Chondrocyte (in vitro differentiated cells): ENCODE measurements around the gene USP13. TPM values are rescaled to one million over a fixed set of nuclear protein-coding genes. Genes with fewer than 3 reads are reported as not detected.
A peak's percentile ranks its signal among the peaks of the same experiment; 100 is the strongest.

Source experiments
- DNase-seq: peaks from one replicate; pipeline ENCODE4 v3.0.0; 2021; ENCODE audit warnings: mixed read lengths, low spot score
- H3K27ac Mint-ChIP-seq: one replicate; pipeline ENCODE4 v1.8.0; 2021; ENCODE audit warnings: mild to moderate bottlenecking, moderate library complexity, mixed read lengths; ENCODE audit not compliant: unreplicated experiment
- H3K27me3 Mint-ChIP-seq: 2 replicates; pipeline ENCODE4 v1.8.0; 2021; ENCODE audit warnings: low read depth, mixed read lengths
- H3K36me3 Mint-ChIP-seq: 2 replicates; pipeline ENCODE4 v1.8.0; 2021; ENCODE audit warnings: low read depth, mixed read lengths
- H3K4me1 Mint-ChIP-seq: 2 replicates; pipeline ENCODE4 v1.8.0; 2021; ENCODE audit warnings: low read depth, mild to moderate bottlenecking, mixed read lengths
- H3K4me3 Mint-ChIP-seq: one replicate; pipeline ENCODE4 v1.8.0; 2021; ENCODE audit warnings: mild to moderate bottlenecking, moderate library complexity, mixed read lengths; ENCODE audit not compliant: unreplicated experiment
- H3K9me3 Mint-ChIP-seq: 2 replicates; pipeline ENCODE4 v1.8.0; 2021; ENCODE audit warnings: low read depth, mixed read lengths
- CTCF ChIP-seq: fragments of 200-600 bp; sonication (generic); IDR thresholded peaks from 2 replicates; pipeline ENCODE4 v1.5.0; 2021; ENCODE audit warnings: antibody characterized with exemption, mild to moderate bottlenecking, moderate library complexity
- total RNA-seq: library from RNA; stranded (reverse); gene quantifications from 3 replicates; pipeline ENCODE4 v1.2.1, GENCODE V29; 2021

The USP13 gene
- total RNA-seq, 1 donor from 2014 or later: 12.7 TPM

GRCh38 chr3:179733797-179734196, 81.0 kb downstream of the USP13 start:
- H3K27ac Mint-ChIP-seq: peak overlapping the region; percentile 15
- no peaks in the 10 kb centered on the region for H3K27me3 Mint-ChIP-seq
- peaks cover 18% of the 10 kb centered on the region for H3K4me1 Mint-ChIP-seq
- no peak for TF ChIP-seq CTCF
- H3K9me3 Mint-ChIP-seq: no peaks in the 10 kb centered on the region
- peaks cover 14% of the 10 kb centered on the region for H3K36me3 Mint-ChIP-seq
- H3K4me3 Mint-ChIP-seq: no peak overlapping the region
- DNase-seq: no peak

- no peaks in the 10 kb centered on the region for H3K9me3 Mint-ChIP-seq
- peaks cover 18% of the 10 kb centered on the region for H3K4me1 Mint-ChIP-seq
These were observed 81.8 kb downstream of the USP13 start for GRCh38 chr3:179734497-179735281.

GRCh38 chr3:179735321-179735720, 82.5 kb downstream of the USP13 start:
- Mint-ChIP-seq H3K36me3 (peaks cover 15% of the 10 kb centered on the region), H3K27ac (no peak overlapping the region), H3K9me3 (no peaks in the 10 kb centered on the region), H3K4me1 (peaks cover 18% of the 10 kb centered on the region), H3K4me3 (no peak overlapping the region), H3K27me3 (no peaks in the 10 kb centered on the region)
- no peak for DNase-seq
- TF ChIP-seq CTCF: no peak

More at GRCh38 chr3:179734497-179735281, 81.8 kb downstream of the USP13 start:
- peak overlapping the region; percentile 53 for H3K27ac Mint-ChIP-seq
- no peak overlapping the region for H3K4me3 Mint-ChIP-seq
- peaks cover 14% of the 10 kb centered on the region for H3K36me3 Mint-ChIP-seq
- TF ChIP-seq CTCF: no peak
- DNase-seq: no peak
- H3K27me3 Mint-ChIP-seq: no peaks in the 10 kb centered on the region

GRCh38 chr3:179738998-179739397, 86.2 kb downstream of the USP13 start:
- Mint-ChIP-seq H3K27me3 (no peaks in the 10 kb centered on the region), H3K4me1 (peaks cover 11% of the 10 kb centered on the region), H3K36me3 (peaks cover 20% of the 10 kb centered on the region), H3K9me3 (no peaks in the 10 kb centered on the region), H3K27ac (no peak overlapping the region), H3K4me3 (no peak overlapping the region)
- no peak for DNase-seq
- no peak for TF ChIP-seq CTCF

GRCh38 chr3:179739816-179740594, 87.2 kb downstream of the USP13 start:
- no peaks in the 10 kb centered on the region for H3K27me3 Mint-ChIP-seq
- no peak overlapping the region for H3K27ac Mint-ChIP-seq
- TF ChIP-seq CTCF: no peak
- DNase-seq: no peak
- H3K4me3 Mint-ChIP-seq: no peak overlapping the region
- H3K4me1 Mint-ChIP-seq: peaks cover 1% of the 10 kb centered on the region
- no peaks in the 10 kb centered on the region for H3K9me3 Mint-ChIP-seq
- peaks cover 23% of the 10 kb centered on the region for H3K36me3 Mint-ChIP-seq
